GM23338 (cell line): Measurements from ENCODE around the gene ATAD1. TPM values are rescaled to one million over a fixed set of nuclear protein-coding genes. Genes with fewer than 3 reads are reported as not detected.
A peak's percentile ranks its signal among the peaks of the same experiment; 100 is the strongest.

Experiments
- ATAC-seq: fragments of 200-7000 bp; cut with Tn5 transposase; 3 replicates; pipeline ENCODE4 v1.9.1; 2020
- DNase-seq: peaks from one replicate; pipeline ENCODE4 v3.0.0-alpha.2; 2015; ENCODE audit warnings: low spot score
- H2AFZ ChIP-seq: fragments of 200-600 bp; sonication (generic); 2 replicates; pipeline ENCODE4 v1.8.0; 2016; ENCODE audit warnings: antibody characterized with exemption, mild to moderate bottlenecking, moderate library complexity
- H3F3A ChIP-seq: fragments of 200-600 bp; sonication (generic); replicated peaks from 2 replicates; pipeline ENCODE4 v1.8.0; 2017; ENCODE audit warnings: antibody characterized with exemption, mixed run types, low read depth
- H3K27ac ChIP-seq: fragments of 200-600 bp; sonication (generic); 2 replicates; pipeline ENCODE4 v1.6.1; 2016; ENCODE audit warnings: low read depth
- H3K27me3 ChIP-seq: fragments of 200-600 bp; sonication (generic); 2 replicates; pipeline ENCODE4 v1.8.0; 2016; ENCODE audit warnings: mild to moderate bottlenecking, mixed run types, moderate library complexity; ENCODE audit not compliant: insufficient read depth
- H3K36me3 ChIP-seq: fragments of 200-600 bp; sonication (generic); 2 replicates; pipeline ENCODE4 v1.8.0; 2016; ENCODE audit warnings: mild to moderate bottlenecking; ENCODE audit not compliant: insufficient read depth
- H3K4me1 ChIP-seq: fragments of 200-600 bp; sonication (generic); 2 replicates; pipeline ENCODE4 v1.8.0; 2016; ENCODE audit warnings: mild to moderate bottlenecking, moderate library complexity; ENCODE audit not compliant: insufficient read depth
- H3K4me2 ChIP-seq: fragments of 200-600 bp; sonication (generic); 2 replicates; pipeline ENCODE4 v1.7.1; 2017; ENCODE audit warnings: mixed run types
- H3K4me3 ChIP-seq: fragments of 200-600 bp; sonication (generic); 2 replicates; pipeline ENCODE4 v1.6.1; 2016; ENCODE audit warnings: mixed run types
- H3K79me2 ChIP-seq: fragments of 200-600 bp; sonication (generic); replicated peaks from 2 replicates; pipeline ENCODE4 v1.8.0; 2017; ENCODE audit warnings: mild to moderate bottlenecking; ENCODE audit not compliant: insufficient read depth
- H3K9me2 ChIP-seq: fragments of 200-600 bp; sonication (generic); 2 replicates; pipeline ENCODE4 v1.8.0; 2017; ENCODE audit not compliant: insufficient read depth
- H4K20me1 ChIP-seq: fragments of 200-600 bp; sonication (generic); replicated peaks from 2 replicates; pipeline ENCODE4 v1.8.0; 2017; ENCODE audit warnings: mild to moderate bottlenecking; ENCODE audit not compliant: insufficient read depth
- H3K27ac Mint-ChIP-seq: 2 replicates; pipeline ENCODE4 v1.8.0; 2020; ENCODE audit warnings: inconsistent platforms, mild to moderate bottlenecking, moderate library complexity, mixed read lengths
- H3K27me3 Mint-ChIP-seq: 3 replicates; pipeline ENCODE4 v1.8.0; 2022; ENCODE audit warnings: low read depth, mild to moderate bottlenecking, moderate library complexity, mixed read lengths, inconsistent platforms; ENCODE audit not compliant: insufficient read depth, poor library complexity
- H3K36me3 Mint-ChIP-seq: 3 replicates; pipeline ENCODE4 v1.8.0; 2021; ENCODE audit warnings: low read depth, mild to moderate bottlenecking, inconsistent platforms, moderate library complexity, mixed read lengths
- H3K4me1 Mint-ChIP-seq: 3 replicates; pipeline ENCODE4 v1.8.0; 2020; ENCODE audit warnings: mild to moderate bottlenecking, inconsistent platforms, mixed read lengths
- H3K4me3 Mint-ChIP-seq: 3 replicates; pipeline ENCODE4 v1.8.0; 2021; ENCODE audit warnings: moderate library complexity, mild to moderate bottlenecking, inconsistent platforms, mixed read lengths
- H3K9me3 Mint-ChIP-seq: 3 replicates; pipeline ENCODE4 v1.8.0; 2020; ENCODE audit warnings: moderate library complexity, mild to moderate bottlenecking, inconsistent platforms, mixed read lengths
- CREB1 ChIP-seq: fragments of 250-450 bp; sonication (Bioruptor Pico); IDR thresholded peaks from 2 replicates; pipeline ENCODE4 v1.5.0; 2020; ENCODE audit warnings: low read depth, mild to moderate bottlenecking, moderate library complexity
- EZH2 ChIP-seq: fragments of 200-600 bp; sonication (generic); IDR thresholded peaks from one replicate; pipeline ENCODE4 v1.8.0; 2017; ENCODE audit warnings: antibody characterized with exemption, mild to moderate bottlenecking, low read depth; ENCODE audit not compliant: unreplicated experiment
- EZH2phosphoT487 ChIP-seq: fragments of 200-600 bp; sonication (generic); IDR thresholded peaks from one replicate; pipeline ENCODE4 v1.8.1; 2018; ENCODE audit warnings: antibody characterized with exemption; ENCODE audit not compliant: unreplicated experiment
- JUNB ChIP-seq: IDR thresholded peaks from one replicate; pipeline ENCODE4 v1.6.1; 2016; ENCODE audit warnings: antibody characterized with exemption; ENCODE audit not compliant: unreplicated experiment
- NANOG ChIP-seq: IDR thresholded peaks from 2 replicates; pipeline ENCODE4 v1.6.1; 2016; ENCODE audit warnings: antibody characterized with exemption, borderline replicate concordance
- POLR2AphosphoS5 ChIP-seq: IDR thresholded peaks from 2 replicates; pipeline ENCODE4 v1.6.1; 2016; ENCODE audit warnings: antibody characterized with exemption, low read depth
- REST ChIP-seq: IDR thresholded peaks from one replicate; pipeline ENCODE4 v1.6.1; 2018; ENCODE audit warnings: antibody characterized with exemption; ENCODE audit not compliant: unreplicated experiment
- STAT1 ChIP-seq: IDR thresholded peaks from one replicate; pipeline ENCODE4 v1.6.1; 2016; ENCODE audit warnings: antibody characterized with exemption; ENCODE audit not compliant: unreplicated experiment
- ZNF114 ChIP-seq: fragments of 250-450 bp; sonication (Bioruptor Pico); IDR thresholded peaks from 2 replicates; pipeline ENCODE4 v1.5.0; 2020; ENCODE audit warnings: mild to moderate bottlenecking, moderate library complexity
- ZNF331 ChIP-seq: fragments of 250-450 bp; sonication (Bioruptor Pico); IDR thresholded peaks from 2 replicates; pipeline ENCODE4 v1.5.0; 2020; ENCODE audit warnings: low read depth, mild to moderate bottlenecking, moderate library complexity
- ZNF462 ChIP-seq: fragments of 250-450 bp; sonication (Bioruptor Pico); IDR thresholded peaks from 2 replicates; pipeline ENCODE4 v1.5.0; 2020; ENCODE audit warnings: mild to moderate bottlenecking, moderate library complexity
- polyA plus RNA-seq: library from polyadenylated mRNA; unstranded; fragments of >200 nt; fragmentation: Nextera tagmentation; extraction: Ambion mirVana; gene quantifications from 2 replicates; pipeline ENCODE4 v1.2.1, GENCODE V29; 2016
- total RNA-seq: library from RNA; depleted of rRNA; stranded (reverse); fragments of >200 nt; shearing (Covaris generic); gene quantifications from 2 replicates; pipeline ENCODE4 v1.2.3, GENCODE V29; 2014
- TF ChIP-seq, protein P1 (sequence below), 2 experiments: fragments of 200-600 bp in 1 of 2; sonication (generic) in 1 of 2; conservative IDR thresholded peaks; 2 replicates each; pipeline versions ENCODE4 v1.5.1 to v1.6.1; 2016 to 2017; ENCODE audit warnings: antibody characterized with exemption in 2 of 2, low read depth in 2 of 2, mild to moderate bottlenecking in 2 of 2, moderate library complexity in 1 of 2
- TF ChIP-seq, protein P2 (sequence below): IDR thresholded peaks from 2 replicates; pipeline ENCODE4 v1.6.1; 2016; ENCODE audit warnings: antibody characterized with exemption

The ATAD1 gene
- total and polyA plus RNA-seq, 2 experiments from 2014 or later: 30.3 to 49.6 TPM

GRCh38 chr10:87706731-87707130 lies 111.3 kb downstream of the ATAD1 start:
- no peaks in the 10 kb centered on the region for H3K36me3 ChIP-seq
- Mint-ChIP-seq H3K27me3 (peaks cover 4% of the 10 kb centered on the region), H3K36me3 (no peaks in the 10 kb centered on the region), H3K4me3 (no peak overlapping the region), H3K4me1 (0 out of 3 replicates have a peak, but pooled peaks cover 4% of the 10 kb centered on the region), H3K9me3 (no peaks in the 10 kb centered on the region), H3K27ac (peak overlapping the region; percentile 8; the same call in 1 of the 2 replicates)
- H3K4me3 ChIP-seq: no peak overlapping the region
- H2AFZ ChIP-seq: no peak overlapping the region
- H3K9me2 ChIP-seq: no peaks in the 10 kb centered on the region
- H3F3A ChIP-seq: no peaks in the 10 kb centered on the region
- H3K4me1 ChIP-seq: no peaks in the 10 kb centered on the region
- ATAC-seq: no peak
- no peaks in the 10 kb centered on the region; the same call in 1 of the 2 replicates for H4K20me1 ChIP-seq
- H3K79me2 ChIP-seq: no peaks in the 10 kb centered on the region
- DNase-seq: no peak
- H3K27me3 ChIP-seq: no peaks in the 10 kb centered on the region
- H3K4me2 ChIP-seq: no peak overlapping the region
- no peak overlapping the region for H3K27ac ChIP-seq
- TF ChIP-seq EZH2 (no peak), ZNF331 (CRISPR knock-in tag) (no peak), ZNF114 (CRISPR knock-in tag) (no peak), ZNF462 (no peak), POLR2AphosphoS5 (no peak), STAT1 (no peak), EZH2phosphoT487 (no peak), JUNB (no peak), NANOG (no peak), REST (no peak), CREB1 (no peak)
- TF ChIP-seq, protein P1, sequence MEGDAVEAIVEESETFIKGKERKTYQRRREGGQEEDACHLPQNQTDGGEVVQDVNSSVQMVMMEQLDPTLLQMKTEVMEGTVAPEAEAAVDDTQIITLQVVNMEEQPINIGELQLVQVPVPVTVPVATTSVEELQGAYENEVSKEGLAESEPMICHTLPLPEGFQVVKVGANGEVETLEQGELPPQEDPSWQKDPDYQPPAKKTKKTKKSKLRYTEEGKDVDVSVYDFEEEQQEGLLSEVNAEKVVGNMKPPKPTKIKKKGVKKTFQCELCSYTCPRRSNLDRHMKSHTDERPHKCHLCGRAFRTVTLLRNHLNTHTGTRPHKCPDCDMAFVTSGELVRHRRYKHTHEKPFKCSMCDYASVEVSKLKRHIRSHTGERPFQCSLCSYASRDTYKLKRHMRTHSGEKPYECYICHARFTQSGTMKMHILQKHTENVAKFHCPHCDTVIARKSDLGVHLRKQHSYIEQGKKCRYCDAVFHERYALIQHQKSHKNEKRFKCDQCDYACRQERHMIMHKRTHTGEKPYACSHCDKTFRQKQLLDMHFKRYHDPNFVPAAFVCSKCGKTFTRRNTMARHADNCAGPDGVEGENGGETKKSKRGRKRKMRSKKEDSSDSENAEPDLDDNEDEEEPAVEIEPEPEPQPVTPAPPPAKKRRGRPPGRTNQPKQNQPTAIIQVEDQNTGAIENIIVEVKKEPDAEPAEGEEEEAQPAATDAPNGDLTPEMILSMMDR (conservative IDR thresholded peaks at IDR 0.05; ENCODE audit: low read depth in 2 of 2): no peak
- TF ChIP-seq, protein P2, sequence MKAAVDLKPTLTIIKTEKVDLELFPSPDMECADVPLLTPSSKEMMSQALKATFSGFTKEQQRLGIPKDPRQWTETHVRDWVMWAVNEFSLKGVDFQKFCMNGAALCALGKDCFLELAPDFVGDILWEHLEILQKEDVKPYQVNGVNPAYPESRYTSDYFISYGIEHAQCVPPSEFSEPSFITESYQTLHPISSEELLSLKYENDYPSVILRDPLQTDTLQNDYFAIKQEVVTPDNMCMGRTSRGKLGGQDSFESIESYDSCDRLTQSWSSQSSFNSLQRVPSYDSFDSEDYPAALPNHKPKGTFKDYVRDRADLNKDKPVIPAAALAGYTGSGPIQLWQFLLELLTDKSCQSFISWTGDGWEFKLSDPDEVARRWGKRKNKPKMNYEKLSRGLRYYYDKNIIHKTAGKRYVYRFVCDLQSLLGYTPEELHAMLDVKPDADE: no peak
